Natural killer cell (primary cell): Measurements from ENCODE around the gene TMCO4. TPM values are rescaled to one million over a fixed set of nuclear protein-coding genes. Genes with fewer than 3 reads are reported as not detected.
"Not testable (repeated sequence)": the region's sequence is repeated elsewhere in the genome, so short reads cannot be mapped to it uniquely, and the experiment has no call there.

ENCODE experiments used
- ATAC-seq, 3 donors: fragments of 150-1000 bp in 2 of 3; fragments of 200-7000 bp in 1 of 3; cut with Tn5 transposase; 1 replicate in 1 of 3; 2 replicates in 2 of 3; pipeline ENCODE4 v1.10.0; 2021; ENCODE audit warnings: mild to moderate bottlenecking in 2 of 3, moderate library complexity in 2 of 3
- DNase-seq, 2 donors: peaks; one replicate each; pipeline versions ENCODE4 v3.0.0 to v3.0.0-alpha.2; 2013 to 2021; ENCODE audit warnings: mixed read lengths in 1 of 2
- H3K27ac ChIP-seq: one replicate; pipeline ENCODE4 v1.5.1; 2013; ENCODE audit warnings: mild to moderate bottlenecking, low read length
- H3K27me3 ChIP-seq: one replicate; pipeline ENCODE4 v1.6.1; 2013; ENCODE audit warnings: low read length; ENCODE audit not compliant: control insufficient read depth, insufficient read depth
- H3K36me3 ChIP-seq: one replicate; pipeline ENCODE4 v1.6.1; 2013; ENCODE audit warnings: low read length; ENCODE audit not compliant: control insufficient read depth, insufficient read depth
- H3K4me1 ChIP-seq: one replicate; pipeline ENCODE4 v1.6.1; 2013; ENCODE audit warnings: low read length; ENCODE audit not compliant: control insufficient read depth, insufficient read depth
- H3K4me3 ChIP-seq: one replicate; pipeline ENCODE4 v1.5.1; 2013; ENCODE audit warnings: low read length
- H3K9me3 ChIP-seq: one replicate; pipeline ENCODE4 v1.6.1; 2013; ENCODE audit warnings: low read length; ENCODE audit not compliant: control insufficient read depth, insufficient read depth
- H3K27ac Mint-ChIP-seq, 2 donors: one replicate each; pipeline ENCODE4 v1.8.0; 2022; ENCODE audit warnings: mild to moderate bottlenecking in 2 of 2, mixed read lengths in 2 of 2, moderate library complexity in 1 of 2
- H3K27me3 Mint-ChIP-seq, 2 donors: one replicate each; pipeline ENCODE4 v1.8.0; 2022; ENCODE audit warnings: low read depth in 2 of 2, mixed read lengths in 2 of 2
- H3K36me3 Mint-ChIP-seq: one replicate; pipeline ENCODE4 v1.8.0; 2022; ENCODE audit warnings: mixed read lengths
- H3K4me1 Mint-ChIP-seq, 2 donors: one replicate each; pipeline ENCODE4 v1.8.0; 2022; ENCODE audit warnings: mixed read lengths in 2 of 2
- H3K4me3 Mint-ChIP-seq: one replicate; pipeline ENCODE4 v1.8.0; 2022; ENCODE audit warnings: mild to moderate bottlenecking, moderate library complexity, mixed read lengths
- H3K9me3 Mint-ChIP-seq, 2 donors: one replicate each; pipeline ENCODE4 v1.8.0; 2022; ENCODE audit warnings: mixed read lengths in 2 of 2
- WGBS: methylation state at CpG from one replicate; pipeline ENCODE4 v1.1.7; 2013; ENCODE audit warnings: missing lambda C conversion rate; ENCODE audit not compliant: insufficient coverage; 5-methylcytosine and 5-hydroxymethylcytosine counted together
- intact Hi-C: fragments of 100-400 bp; cut with micrococcal nuclease; formaldehyde crosslinking; loops from one replicate; pipeline ENCODE4 v1.14.2; 2022
- total RNA-seq, 4 donors: library from RNA; stranded (reverse); fragments of 120-200 nt in 1 of 4; gene quantifications; one replicate each; pipeline versions ENCODE4 v1.2.3 to v1.2.4, GENCODE V29; 2013 to 2022
- TF ChIP-seq, protein P1 (sequence below): fragments of 200-600 bp; IDR thresholded peaks from one replicate; pipeline ENCODE4 v1.8.0; 2022; ENCODE audit warnings: antibody characterized with exemption

Gene TMCO4
- total RNA-seq, 3 donors from 2014 or later (not counting 1 experiment from before 2014, with no cell fraction given) = 14.2 to 21.5 (median 18.3) TPM

DNA sequence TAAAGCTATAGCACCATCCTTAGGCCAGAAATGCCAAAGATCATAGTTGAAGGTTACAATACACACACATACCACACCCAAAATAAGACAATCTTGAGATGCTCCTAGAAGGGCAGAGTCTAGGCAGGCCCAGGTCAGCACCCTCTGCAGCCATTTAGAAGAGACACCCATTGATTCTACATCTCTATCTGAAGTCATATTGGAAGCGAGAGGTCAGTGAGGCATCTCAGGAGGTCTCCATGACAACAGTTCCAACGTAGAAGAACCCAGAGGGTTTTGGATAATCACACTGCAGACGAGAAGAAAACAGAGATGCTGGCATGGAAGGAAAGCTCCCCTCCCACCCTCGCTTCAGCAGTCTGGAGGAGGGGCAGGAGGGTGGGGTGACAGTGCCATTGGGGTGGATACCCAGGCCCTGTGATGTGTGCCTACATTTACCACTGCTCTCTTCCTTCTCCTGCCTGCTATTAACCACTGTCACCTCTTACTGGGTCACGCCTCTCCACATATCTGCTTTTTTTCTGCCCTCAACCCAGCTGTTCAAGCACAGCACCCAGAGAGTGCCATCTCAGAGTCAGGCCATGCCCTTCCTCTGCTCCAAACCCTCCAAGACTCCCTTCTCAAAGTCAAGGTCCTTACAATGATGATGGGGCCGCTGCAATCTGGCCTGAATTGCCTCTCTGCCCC is 6.2 kb downstream of the TMCO4 start:
- intact Hi-C loops = no loop called here
- ATAC-seq (peak in 2 of 3 donors; percentile 44 to 63), DNase-seq (peak in 1 of 2 donors; percentile 14)
- Histone ChIP-seq H3K9me3 (no peaks in the 10 kb centered on the region), H3K4me1 (peaks cover 10% of the 10 kb centered on the region), H3K4me3 (no peak overlapping the region), H3K27ac (no peak overlapping the region), H3K36me3 (peaks cover 7% of the 10 kb centered on the region), H3K27me3 (no peaks in the 10 kb centered on the region)
- Mint-ChIP-seq H3K9me3 (no peaks in the 10 kb centered on the region), H3K27me3 (no peaks in the 10 kb centered on the region), H3K27ac (peak overlapping the region in 1 of 2 donors; percentile 71), H3K4me1 (peaks cover 16 to 39% of the 10 kb centered on the region in 2 donors), H3K36me3 (no peaks in the 10 kb centered on the region), H3K4me3 (no peak overlapping the region)
- TF ChIP-seq, protein P1, sequence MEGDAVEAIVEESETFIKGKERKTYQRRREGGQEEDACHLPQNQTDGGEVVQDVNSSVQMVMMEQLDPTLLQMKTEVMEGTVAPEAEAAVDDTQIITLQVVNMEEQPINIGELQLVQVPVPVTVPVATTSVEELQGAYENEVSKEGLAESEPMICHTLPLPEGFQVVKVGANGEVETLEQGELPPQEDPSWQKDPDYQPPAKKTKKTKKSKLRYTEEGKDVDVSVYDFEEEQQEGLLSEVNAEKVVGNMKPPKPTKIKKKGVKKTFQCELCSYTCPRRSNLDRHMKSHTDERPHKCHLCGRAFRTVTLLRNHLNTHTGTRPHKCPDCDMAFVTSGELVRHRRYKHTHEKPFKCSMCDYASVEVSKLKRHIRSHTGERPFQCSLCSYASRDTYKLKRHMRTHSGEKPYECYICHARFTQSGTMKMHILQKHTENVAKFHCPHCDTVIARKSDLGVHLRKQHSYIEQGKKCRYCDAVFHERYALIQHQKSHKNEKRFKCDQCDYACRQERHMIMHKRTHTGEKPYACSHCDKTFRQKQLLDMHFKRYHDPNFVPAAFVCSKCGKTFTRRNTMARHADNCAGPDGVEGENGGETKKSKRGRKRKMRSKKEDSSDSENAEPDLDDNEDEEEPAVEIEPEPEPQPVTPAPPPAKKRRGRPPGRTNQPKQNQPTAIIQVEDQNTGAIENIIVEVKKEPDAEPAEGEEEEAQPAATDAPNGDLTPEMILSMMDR = no peak
- WGBS = 72% methylated on average over 6 of the region's 6 CpGs

DNA sequence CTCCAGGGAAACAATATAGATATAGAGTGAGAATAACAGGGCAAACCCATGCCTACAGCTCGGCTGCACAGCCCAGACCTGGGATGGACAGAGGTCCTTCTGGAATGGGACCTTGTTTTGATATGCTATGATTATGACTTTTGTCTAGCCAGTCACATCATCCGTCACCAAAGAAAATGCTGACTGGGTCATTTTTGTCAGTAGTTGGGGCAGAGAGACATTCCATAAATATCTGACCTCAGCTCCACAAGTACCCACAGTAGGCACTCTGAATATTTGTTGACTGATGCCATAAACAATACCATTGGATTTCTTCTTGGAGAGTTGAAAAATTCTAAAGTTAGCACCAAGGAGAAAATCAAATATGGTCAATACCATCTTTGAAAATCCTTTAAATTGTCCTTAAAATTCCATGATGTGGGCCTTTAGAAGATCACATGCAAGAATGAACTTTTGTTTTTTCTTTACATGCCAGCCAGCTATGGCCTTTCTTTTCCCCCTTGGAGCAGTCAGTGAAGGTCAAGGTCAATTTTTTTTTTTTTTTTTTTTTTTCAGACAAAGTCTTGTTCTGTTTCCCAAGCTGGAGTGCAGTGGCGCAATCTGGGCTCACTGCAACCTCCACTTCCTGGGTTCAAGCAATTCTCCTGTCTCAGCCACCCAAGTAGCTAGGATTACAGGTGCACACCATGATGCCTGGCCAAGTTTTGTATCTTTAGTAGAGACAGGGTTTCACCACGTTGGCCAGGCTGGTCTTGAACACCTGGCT is 7.3 kb downstream of the TMCO4 start:
- H3K9me3 Mint-ChIP-seq = no peaks in the 10 kb centered on the region
- DNase-seq = no peak
- Histone ChIP-seq H3K4me1 (peaks cover 10% of the 10 kb centered on the region), H3K4me3 (no peak overlapping the region), H3K27me3 (no peaks in the 10 kb centered on the region), H3K27ac (no peak overlapping the region), H3K36me3 (peaks cover 9% of the 10 kb centered on the region), H3K9me3 (no peaks in the 10 kb centered on the region)
- H3K4me1 Mint-ChIP-seq = peaks cover 16 to 33% of the 10 kb centered on the region in 2 donors
- WGBS = 98% methylated on average over 4 of the region's 4 CpGs
- intact Hi-C loops = no loop called here
- H3K36me3 Mint-ChIP-seq = no peaks in the 10 kb centered on the region
- H3K27me3 Mint-ChIP-seq = no peaks in the 10 kb centered on the region
- ATAC-seq = no peak
- no peak overlapping the region for H3K4me3 Mint-ChIP-seq
- TF ChIP-seq, protein P1 = no peak
- no peak overlapping the region for H3K27ac Mint-ChIP-seq

DNA sequence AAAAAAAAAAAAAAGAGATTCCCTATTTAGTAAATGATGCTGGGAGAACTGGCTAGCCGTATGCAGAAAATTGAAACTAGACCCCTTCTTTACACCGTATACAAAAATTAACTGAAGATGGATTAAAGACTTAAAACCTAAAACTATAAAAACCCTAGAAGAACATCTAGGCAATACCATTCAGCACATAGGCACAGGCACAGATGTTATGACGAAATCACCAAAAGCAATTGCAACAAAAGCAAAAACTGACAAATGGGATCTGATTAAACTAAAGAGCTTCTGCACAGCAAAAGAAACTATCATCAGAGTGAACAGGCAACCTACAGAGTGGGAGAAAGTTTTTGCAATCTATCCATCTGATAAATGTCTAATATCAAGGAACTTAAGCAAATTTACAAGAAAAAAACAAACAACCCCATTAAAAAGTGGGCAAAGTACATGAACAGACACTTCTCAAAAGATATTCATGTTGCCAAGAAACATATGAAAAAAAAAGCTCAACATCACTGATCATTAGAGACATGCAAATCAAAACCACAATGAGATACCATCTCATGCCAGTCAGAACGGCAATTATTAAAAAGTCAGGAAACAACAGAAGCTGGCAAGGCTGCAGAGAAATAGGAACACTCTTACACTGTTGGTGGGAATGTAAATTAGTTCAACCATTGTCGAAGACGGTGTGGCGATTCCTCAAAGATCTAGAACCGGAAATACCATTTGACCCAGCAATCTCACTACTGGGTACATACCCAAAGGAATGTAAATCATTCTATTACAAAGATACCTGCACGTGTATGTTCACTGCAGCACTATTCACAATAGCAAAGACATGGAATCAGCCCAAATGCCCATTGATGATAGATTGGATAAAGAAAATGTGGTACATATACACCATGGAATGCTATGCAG is 9.4 kb downstream of the TMCO4 start:
- ATAC-seq, intact Hi-C loops, H3K27me3 Mint-ChIP-seq, H3K4me3 ChIP-seq, H3K27me3 ChIP-seq, H3K9me3 Mint-ChIP-seq, H3K4me3 Mint-ChIP-seq, H3K27ac ChIP-seq, H3K9me3 ChIP-seq, H3K36me3 Mint-ChIP-seq, H3K27ac Mint-ChIP-seq, DNase-seq: not testable (repeated sequence)
- peaks cover 21% of the 10 kb centered on the region for H3K36me3 ChIP-seq
- 71% methylated on average over 8 of the region's 9 CpGs for WGBS
- H3K4me1 Mint-ChIP-seq = peaks cover 16 to 33% of the 10 kb centered on the region in 2 donors
- H3K4me1 ChIP-seq = peaks cover 10% of the 10 kb centered on the region
